Neural cell (in vitro differentiated cells): Measurements from ENCODE around the gene PCDH9. TPM values are rescaled to one million over a fixed set of nuclear protein-coding genes. Genes with fewer than 3 reads are reported as not detected.
A peak's percentile ranks its signal among the peaks of the same experiment; 100 is the strongest.

Source experiments
- H2AFZ ChIP-seq: fragments of 200-600, 300-800 bp; sonication (generic), shearing (Covaris generic); 2 replicates; pipeline ENCODE4 v1.6.0; 2014; ENCODE audit warnings: low read depth, mild to moderate bottlenecking, antibody characterized with exemption, low read length, moderate library complexity
- H3F3A ChIP-seq: fragments of 200-600 bp; shearing (Covaris generic); 2 replicates; pipeline ENCODE4 v1.6.1; 2016; ENCODE audit warnings: mild to moderate bottlenecking, moderate library complexity, mixed read lengths, antibody characterized with exemption, low read length; ENCODE audit not compliant: insufficient read depth, poor library complexity, severe bottlenecking
- H3K27ac ChIP-seq: fragments of 200-600, 300-800 bp; sonication (generic), shearing (Covaris generic); 2 replicates; pipeline ENCODE4 v1.5.1; 2014; ENCODE audit warnings: mild to moderate bottlenecking, low read length, moderate library complexity
- H3K27me3 ChIP-seq: fragments of 300-800, 200-600 bp; sonication (generic), shearing (Covaris generic); 2 replicates; pipeline ENCODE4 v1.6.0; 2014; ENCODE audit warnings: mild to moderate bottlenecking, low read depth, low read length, moderate library complexity; ENCODE audit not compliant: insufficient read depth
- H3K36me3 ChIP-seq: fragments of 300-800, 200-600 bp; sonication (generic), shearing (Covaris generic); 2 replicates; pipeline ENCODE4 v1.5.1; 2014; ENCODE audit warnings: mild to moderate bottlenecking, antibody characterized with exemption, low read length, moderate library complexity; ENCODE audit not compliant: insufficient read depth
- H3K4me2 ChIP-seq: fragments of 300-800, 200-600 bp; sonication (generic), shearing (Covaris generic); 2 replicates; pipeline ENCODE4 v1.6.0; 2014; ENCODE audit warnings: mild to moderate bottlenecking, low read length
- H3K4me3 ChIP-seq: fragments of 300-800, 200-600 bp; sonication (generic), shearing (Covaris generic); 2 replicates; pipeline ENCODE4 v1.5.1; 2014; ENCODE audit warnings: mild to moderate bottlenecking, low read length, moderate library complexity
- H3K79me2 ChIP-seq: fragments of 200-600 bp; shearing (Covaris generic); replicated peaks from 2 replicates; pipeline ENCODE4 v1.6.0; 2014; ENCODE audit warnings: mild to moderate bottlenecking, low read length, moderate library complexity; ENCODE audit not compliant: insufficient read depth
- H3K9ac ChIP-seq: fragments of 300-800, 200-600 bp; sonication (generic), shearing (Covaris generic); 2 replicates; pipeline ENCODE4 v1.6.1; 2016; ENCODE audit warnings: mild to moderate bottlenecking, low read length, mixed read lengths
- H3K9me2 ChIP-seq: fragments of 200-600 bp; shearing (Covaris generic); 2 replicates; pipeline ENCODE4 v1.6.1; 2016; ENCODE audit warnings: mild to moderate bottlenecking, low read length, mixed read lengths; ENCODE audit not compliant: insufficient read depth
- H3K9me3 ChIP-seq: fragments of 200-600, 300-800 bp; sonication (generic), shearing (Covaris generic); 2 replicates; pipeline ENCODE4 v1.6.1; 2016; ENCODE audit warnings: mild to moderate bottlenecking, mixed run types, low read length, moderate library complexity, mixed read lengths
- H4K20me1 ChIP-seq: fragments of 200-600 bp; shearing (Covaris generic); 2 replicates; pipeline ENCODE4 v1.6.1; 2016; ENCODE audit warnings: mild to moderate bottlenecking, mixed run types; ENCODE audit not compliant: insufficient read depth
- CTCF ChIP-seq: fragments of 450-650 bp; IDR thresholded peaks from 2 replicates; pipeline ENCODE4 v1.5.1; 2014; ENCODE audit warnings: antibody characterized with exemption, mild to moderate bottlenecking, moderate library complexity; ENCODE audit not compliant: poor library complexity, severe bottlenecking
- EP300 ChIP-seq: fragments of 450-650 bp; conservative IDR thresholded peaks from 2 replicates; pipeline ENCODE4 v1.6.1; 2014; ENCODE audit warnings: antibody characterized with exemption, mild to moderate bottlenecking, moderate library complexity; ENCODE audit not compliant: poor library complexity, severe bottlenecking
- EZH2 ChIP-seq: fragments of 200-600, 300-800 bp; shearing (Covaris generic), sonication (generic); IDR thresholded peaks from 2 replicates; pipeline ENCODE4 v1.6.1; 2014; ENCODE audit warnings: antibody characterized with exemption, low read length, borderline replicate concordance, mild to moderate bottlenecking; ENCODE audit not compliant: insufficient read depth, poor library complexity, severe bottlenecking
- MXI1 ChIP-seq: fragments of 450-650 bp; conservative IDR thresholded peaks from 2 replicates; pipeline ENCODE4 v1.6.1; 2014; ENCODE audit warnings: antibody characterized with exemption, mild to moderate bottlenecking; ENCODE audit not compliant: poor library complexity, severe bottlenecking
- POLR2AphosphoS5 ChIP-seq: IDR thresholded peaks from 2 replicates; pipeline ENCODE4 v1.6.1; 2012
- RAD21 ChIP-seq: fragments of 450-650 bp; conservative IDR thresholded peaks from 2 replicates; pipeline ENCODE4 v1.6.1; 2014; ENCODE audit warnings: antibody characterized with exemption, mild to moderate bottlenecking, moderate library complexity
- REST ChIP-seq: IDR thresholded peaks from 2 replicates; pipeline ENCODE4 v1.6.1; 2012; ENCODE audit warnings: borderline replicate concordance
- SMC3 ChIP-seq: fragments of 450-650 bp; conservative IDR thresholded peaks from 2 replicates; pipeline ENCODE4 v1.6.1; 2014; ENCODE audit warnings: antibody characterized with exemption, mild to moderate bottlenecking, moderate library complexity; ENCODE audit not compliant: poor library complexity
- TAF1 ChIP-seq: IDR thresholded peaks from 2 replicates; pipeline ENCODE4 v1.6.1; 2012; ENCODE audit warnings: low read depth
- polyA plus RNA-seq: library from polyadenylated mRNA; depleted of rRNA; stranded (reverse); fragments of >200 nt; gene quantifications from 2 replicates; pipeline ENCODE4 v1.2.3, GENCODE V29; 2014

The PCDH9 gene
- polyA plus RNA-seq, 1 donor from 2014 or later, result 4.6 TPM

- TF ChIP-seq MXI1 (no peak), TAF1 (no peak), EP300 (peak; percentile 34), POLR2AphosphoS5 (peak; percentile 49)
- no peaks in the 10 kb centered on the region for H4K20me1 ChIP-seq
- no peak overlapping the region for H2AFZ ChIP-seq
- no peaks in the 10 kb centered on the region for H3K9me3 ChIP-seq
- no peaks in the 10 kb centered on the region for H3K36me3 ChIP-seq
- H3K27me3 ChIP-seq, result no peaks in the 10 kb centered on the region
- no peak overlapping the region for H3K4me3 ChIP-seq
- H3F3A ChIP-seq, result peaks cover 2% of the 10 kb centered on the region
- H3K9me2 ChIP-seq, result no peaks in the 10 kb centered on the region
- no peak overlapping the region for H3K4me2 ChIP-seq
- no peaks in the 10 kb centered on the region for H3K79me2 ChIP-seq
- no peak overlapping the region for H3K27ac ChIP-seq
- no peak overlapping the region for H3K9ac ChIP-seq
These were observed 387.4 kb downstream of the PCDH9 start for GRCh38 chr13:66842766-66843165.

- Histone ChIP-seq H3K4me2 (no peak overlapping the region), H2AFZ (no peak overlapping the region), H3K9ac (no peak overlapping the region), H3K27ac (no peak overlapping the region), H3K4me3 (no peak overlapping the region), H4K20me1 (no peaks in the 10 kb centered on the region), H3K27me3 (no peaks in the 10 kb centered on the region), H3K79me2 (no peaks in the 10 kb centered on the region), H3K9me3 (no peaks in the 10 kb centered on the region), H3F3A (peaks cover 2% of the 10 kb centered on the region), H3K36me3 (no peaks in the 10 kb centered on the region), H3K9me2 (no peaks in the 10 kb centered on the region)
- TF ChIP-seq RAD21, result no peak
- no peak for TF ChIP-seq POLR2AphosphoS5
- no peak for TF ChIP-seq MXI1
- TF ChIP-seq REST, result no peak
- no peak for TF ChIP-seq EP300
- no peak for TF ChIP-seq CTCF
- TF ChIP-seq SMC3, result no peak
- no peak for TF ChIP-seq EZH2
- TF ChIP-seq TAF1, result no peak
These were observed 389.5 kb downstream of the PCDH9 start for GRCh38 chr13:66840621-66841020.

- H2AFZ ChIP-seq, result no peak overlapping the region
- H3K4me3 ChIP-seq, result no peak overlapping the region
- H3K9me2 ChIP-seq, result no peaks in the 10 kb centered on the region
- no peaks in the 10 kb centered on the region for H4K20me1 ChIP-seq
- TF ChIP-seq EP300 (no peak), RAD21 (no peak)
- no peak overlapping the region for H3K4me2 ChIP-seq
- no peak overlapping the region for H3K27ac ChIP-seq
- no peaks in the 10 kb centered on the region for H3K27me3 ChIP-seq
- H3K9ac ChIP-seq, result no peak overlapping the region
- no peaks in the 10 kb centered on the region for H3K36me3 ChIP-seq
- no peaks in the 10 kb centered on the region for H3K79me2 ChIP-seq
- H3F3A ChIP-seq, result peaks cover 2% of the 10 kb centered on the region
- no peaks in the 10 kb centered on the region for H3K9me3 ChIP-seq
These were observed 392.9 kb downstream of the PCDH9 start for GRCh38 chr13:66837246-66837645.
